OCI-LY3 (cell line): Measurements from ENCODE around the gene ID3.

ENCODE experiments used
- CTCF ChIP-seq: fragments of 200-600, 300-600 bp; sonication (generic); IDR thresholded peaks from 2 replicates; pipeline ENCODE4 v1.5.1; 2014; ENCODE audit warnings: antibody characterized with exemption, low read length, low read depth
- EZH2phosphoT487 ChIP-seq: fragments of 200-600 bp; shearing (Covaris generic); IDR thresholded peaks from 2 replicates; pipeline ENCODE4 v1.6.1; 2018; ENCODE audit warnings: antibody characterized with exemption, mixed run types, low read depth

DNA sequence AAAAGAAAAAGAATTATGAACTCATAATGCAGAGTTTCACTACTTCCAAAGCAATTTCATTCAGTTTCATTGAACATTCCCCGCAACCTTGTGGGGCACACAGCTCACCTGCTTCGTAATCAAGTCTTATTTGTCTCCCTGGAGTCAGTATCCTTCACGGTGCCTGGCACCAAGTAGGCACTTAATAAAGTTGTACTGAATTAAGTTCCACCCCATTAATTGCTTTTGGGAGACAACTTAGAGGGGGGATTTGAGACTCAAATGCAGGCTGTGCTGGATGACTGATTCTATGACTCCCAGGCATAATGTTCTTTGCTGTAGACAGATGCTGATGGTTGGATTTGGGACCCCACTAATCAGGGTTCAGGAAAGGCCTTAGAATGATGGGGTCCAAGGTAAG is 6.5 kb upstream of the ID3 start:
- TF ChIP-seq CTCF (no peak), EZH2phosphoT487 (no peak)
